ENCODE results near the gene LARGE2. TPM values are rescaled to one million over a fixed set of nuclear protein-coding genes. Genes with fewer than 3 reads are reported as not detected.

LARGE2 gene
- polyA plus RNA-seq, 1 donor from 2014 or later, result not detected

- Histone ChIP-seq H3K9me3 (ENCODE audit: low read length) (no peaks in the 10 kb centered on the region), H3K36me3 (ENCODE audit: insufficient read depth, low read length) (peaks cover 11% of the 10 kb centered on the region), H3K9me2 (ENCODE audit: insufficient read depth, low read length) (no peaks in the 10 kb centered on the region), H3K27me3 (ENCODE audit: insufficient read depth, low read depth, low read length) (no peaks in the 10 kb centered on the region), H3K4me3 (ENCODE audit: low read length) (no peak overlapping the region), H4K20me1 (ENCODE audit: insufficient read depth) (no peaks in the 10 kb centered on the region), H3K9ac (ENCODE audit: low read length) (no peak overlapping the region), H2AFZ (ENCODE audit: low read depth, low read length) (no peak overlapping the region), H3K79me2 (replicated peaks; ENCODE audit: insufficient read depth, low read length) (no peaks in the 10 kb centered on the region), H3K4me2 (ENCODE audit: low read length) (no peak overlapping the region), H3F3A (ENCODE audit: insufficient read depth, low read length, poor library complexity, severe bottlenecking) (no peaks in the 10 kb centered on the region), H3K27ac (ENCODE audit: low read length) (no peak overlapping the region)
- TF ChIP-seq REST (IDR thresholded peaks at IDR 0.05; ENCODE audit: borderline replicate concordance), result no peak
- no peak for TF ChIP-seq RAD21 (conservative IDR thresholded peaks at IDR 0.05)
- no peak for TF ChIP-seq MXI1 (conservative IDR thresholded peaks at IDR 0.05; ENCODE audit: poor library complexity, severe bottlenecking)
- TF ChIP-seq EP300 (conservative IDR thresholded peaks at IDR 0.05; ENCODE audit: poor library complexity, severe bottlenecking), result no peak
- TF ChIP-seq EZH2 (IDR thresholded peaks at IDR 0.05; ENCODE audit: borderline replicate concordance, insufficient read depth, low read length, poor library complexity, severe bottlenecking), result no peak
- TF ChIP-seq TAF1 (IDR thresholded peaks at IDR 0.05; ENCODE audit: low read depth), result no peak
These were observed 9.3 kb downstream of the LARGE2 start for GRCh38 chr11:45931739-45932138.

GRCh38 chr11:45932217-45932616 lies 9.8 kb downstream of the LARGE2 start:
- Histone ChIP-seq H3K9ac (ENCODE audit: low read length) (no peak overlapping the region), H3K27ac (ENCODE audit: low read length) (no peak overlapping the region), H3K36me3 (ENCODE audit: insufficient read depth, low read length) (peaks cover 11% of the 10 kb centered on the region)

More at GRCh38 chr11:45932217-45932616, 9.8 kb downstream of the LARGE2 start:
- H3K4me3 ChIP-seq (ENCODE audit: low read length), result no peak overlapping the region
- H2AFZ ChIP-seq (ENCODE audit: low read depth, low read length), result no peak overlapping the region
- no peaks in the 10 kb centered on the region for H3K9me2 ChIP-seq (ENCODE audit: insufficient read depth, low read length)
- H3K4me2 ChIP-seq (ENCODE audit: low read length), result no peak overlapping the region
- no peaks in the 10 kb centered on the region for H4K20me1 ChIP-seq (ENCODE audit: insufficient read depth)
- TF ChIP-seq CTCF (IDR thresholded peaks at IDR 0.05; ENCODE audit: poor library complexity, severe bottlenecking), result no peak
- TF ChIP-seq POLR2AphosphoS5 (IDR thresholded peaks at IDR 0.05), result no peak
- TF ChIP-seq EZH2 (IDR thresholded peaks at IDR 0.05; ENCODE audit: borderline replicate concordance, insufficient read depth, low read length, poor library complexity, severe bottlenecking), result no peak
- no peak for TF ChIP-seq TAF1 (IDR thresholded peaks at IDR 0.05; ENCODE audit: low read depth)
- no peak for TF ChIP-seq EP300 (conservative IDR thresholded peaks at IDR 0.05; ENCODE audit: poor library complexity, severe bottlenecking)
- no peak for TF ChIP-seq SMC3 (conservative IDR thresholded peaks at IDR 0.05; ENCODE audit: poor library complexity)
- TF ChIP-seq REST (IDR thresholded peaks at IDR 0.05; ENCODE audit: borderline replicate concordance), result no peak
- TF ChIP-seq RAD21 (conservative IDR thresholded peaks at IDR 0.05), result no peak
- TF ChIP-seq MXI1 (conservative IDR thresholded peaks at IDR 0.05; ENCODE audit: poor library complexity, severe bottlenecking), result no peak
- H3K27me3 ChIP-seq (ENCODE audit: insufficient read depth, low read depth, low read length), result no peaks in the 10 kb centered on the region
- no peaks in the 10 kb centered on the region for H3K9me3 ChIP-seq (ENCODE audit: low read length)
- H3F3A ChIP-seq (ENCODE audit: insufficient read depth, low read length, poor library complexity, severe bottlenecking), result no peaks in the 10 kb centered on the region
- no peaks in the 10 kb centered on the region for H3K79me2 ChIP-seq (replicated peaks; ENCODE audit: insufficient read depth, low read length)

Data from neural cell (in vitro differentiated cells).